ENCODE measurements around the gene ATG13.

The ATG13 gene

GRCh38 chr11:46597609-46598219 lies 19.6 kb upstream of the ATG13 start:
- TF ChIP-seq ZFX (IDR thresholded peaks at IDR 0.05) (no peak), CTCF (conservative IDR thresholded peaks at IDR 0.05) (no peak)
- no peak overlapping the region for H3K27ac ChIP-seq

GRCh38 chr11:46599340-46600193 lies 17.8 kb upstream of the ATG13 start:
- H3K27ac ChIP-seq: no peak overlapping the region
- TF ChIP-seq ZFX (IDR thresholded peaks at IDR 0.05) (no peak), CTCF (conservative IDR thresholded peaks at IDR 0.05) (no peak)

- no peak overlapping the region for H3K27ac ChIP-seq
- no peak for TF ChIP-seq CTCF (conservative IDR thresholded peaks at IDR 0.05)
- no peak for TF ChIP-seq ZFX (IDR thresholded peaks at IDR 0.05)
Observed at GRCh38 chr11:46600194-46600960, 17.0 kb upstream of the ATG13 start.

GRCh38 chr11:46601129-46601528 lies 16.2 kb upstream of the ATG13 start:
- H3K27ac ChIP-seq: no peak overlapping the region
- no peak for TF ChIP-seq ZFX (IDR thresholded peaks at IDR 0.05)
- no peak for TF ChIP-seq CTCF (conservative IDR thresholded peaks at IDR 0.05)

- H3K27ac ChIP-seq: no peak overlapping the region
- TF ChIP-seq CTCF (conservative IDR thresholded peaks at IDR 0.05) (no peak), ZFX (IDR thresholded peaks at IDR 0.05) (no peak)
Observed at GRCh38 chr11:46603704-46604308, 13.5 kb upstream of the ATG13 start.

GRCh38 chr11:46604796-46605195 lies 12.6 kb upstream of the ATG13 start:
- TF ChIP-seq ZFX (IDR thresholded peaks at IDR 0.05) (no peak), CTCF (conservative IDR thresholded peaks at IDR 0.05) (no peak)

More at GRCh38 chr11:46604796-46605195, 12.6 kb upstream of the ATG13 start:
- no peak overlapping the region for H3K27ac ChIP-seq

All from C4-2B (cell line).